ENCODE results near the gene KCNJ8.
"Not testable (repeated sequence)": the region's sequence is repeated elsewhere in the genome, so short reads cannot be mapped to it uniquely, and the experiment has no call there.

Gene KCNJ8

DNA sequence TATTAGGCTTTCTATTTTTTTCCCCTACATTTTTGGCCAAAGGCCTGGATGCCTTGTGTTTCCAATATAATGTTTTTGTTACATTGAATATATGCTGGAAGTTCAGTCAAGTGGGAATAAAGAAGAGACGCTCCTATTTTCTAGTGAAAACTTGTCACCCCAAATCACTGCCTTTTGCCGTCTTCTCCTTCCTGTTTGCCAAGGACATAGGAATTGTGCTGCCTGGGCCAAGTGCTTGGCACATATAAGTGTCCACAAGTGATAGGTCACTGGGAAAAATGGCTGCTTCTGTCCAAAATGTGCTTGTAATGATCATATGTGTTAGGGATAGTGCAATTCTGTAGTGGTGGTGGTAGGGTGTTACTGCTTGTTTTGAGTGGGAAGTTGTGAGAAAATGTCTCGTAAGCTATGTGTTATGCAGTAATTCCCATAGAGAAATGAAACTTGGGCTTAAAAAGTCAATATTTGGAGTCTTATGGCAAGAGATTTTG, 11.6 kb upstream of the KCNJ8 start:
- no peak for DNase-seq (ENCODE audit: low read depth in 2 of 2)

GRCh38 chr12:21782723-21783122, 8.2 kb upstream of the KCNJ8 start:
- DNase-seq (ENCODE audit: low read depth in 2 of 2) = not testable (repeated sequence)

DNA sequence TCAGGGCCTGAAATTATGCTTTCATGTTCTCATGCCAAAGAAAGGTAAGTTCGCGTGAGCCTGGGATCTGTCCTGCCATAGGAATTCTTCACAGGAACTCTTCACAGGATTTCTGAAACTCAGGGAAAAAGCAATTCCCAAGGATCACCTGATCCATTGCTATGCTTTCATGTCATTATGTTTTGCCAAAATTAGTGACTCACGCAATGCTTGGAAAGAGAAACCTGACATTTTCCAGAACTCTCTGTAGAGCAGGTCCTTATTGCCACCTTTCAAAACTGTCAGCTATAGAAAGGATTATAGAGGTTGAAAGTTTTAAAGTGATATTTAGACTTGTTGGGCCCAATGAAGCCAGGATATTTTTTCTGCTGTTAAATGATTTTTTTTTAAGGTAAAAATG, 6.3 kb upstream of the KCNJ8 start:
- no peak for DNase-seq (ENCODE audit: low read depth in 2 of 2)

- no peak for DNase-seq (ENCODE audit: low read depth in 2 of 2)
These were observed 1.7 kb upstream of the KCNJ8 start for GRCh38 chr12:21776175-21776574.

DNA sequence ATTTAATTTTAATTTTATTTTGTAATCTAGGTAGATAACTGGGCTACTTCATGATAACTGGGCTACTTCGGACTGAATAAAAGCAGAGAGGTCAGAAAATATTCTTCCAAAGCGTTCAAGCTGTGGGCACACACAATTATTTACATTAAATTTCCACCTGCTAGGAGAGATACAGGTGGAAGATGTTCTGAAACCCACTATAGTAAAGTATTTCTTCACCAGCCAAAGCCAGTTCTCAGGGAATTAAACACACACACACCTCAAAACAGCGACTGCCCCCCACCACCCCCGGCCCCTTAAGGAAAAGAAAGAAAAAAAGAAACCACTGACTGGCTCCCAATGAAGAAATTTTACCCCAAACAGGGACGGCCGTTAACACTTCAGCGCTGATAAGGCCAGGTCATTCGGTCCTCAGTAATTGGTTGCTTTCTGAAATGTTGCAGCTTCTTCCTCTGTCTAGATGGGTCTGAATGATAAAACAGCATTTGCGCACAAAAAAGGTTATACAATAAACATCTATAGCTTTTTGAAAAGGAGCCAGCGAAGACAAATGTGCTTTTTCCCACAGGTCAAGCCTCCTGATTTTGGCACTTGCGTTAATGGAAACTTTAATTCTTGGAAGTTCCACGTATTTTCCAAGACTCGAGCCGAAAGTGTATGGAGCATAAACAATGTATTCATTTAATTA, 771 bp upstream of the KCNJ8 start:
- no peak for DNase-seq (ENCODE audit: low read depth in 2 of 2)

- DNase-seq (ENCODE audit: low read depth in 2 of 2) = no peak
These were observed 700 bp downstream of the KCNJ8 start for GRCh38 chr12:21773806-21774205.

- no peak for DNase-seq (ENCODE audit: low read depth in 2 of 2)
These were observed 1.2 kb downstream of the KCNJ8 start for GRCh38 chr12:21773263-21773741.

DNA sequence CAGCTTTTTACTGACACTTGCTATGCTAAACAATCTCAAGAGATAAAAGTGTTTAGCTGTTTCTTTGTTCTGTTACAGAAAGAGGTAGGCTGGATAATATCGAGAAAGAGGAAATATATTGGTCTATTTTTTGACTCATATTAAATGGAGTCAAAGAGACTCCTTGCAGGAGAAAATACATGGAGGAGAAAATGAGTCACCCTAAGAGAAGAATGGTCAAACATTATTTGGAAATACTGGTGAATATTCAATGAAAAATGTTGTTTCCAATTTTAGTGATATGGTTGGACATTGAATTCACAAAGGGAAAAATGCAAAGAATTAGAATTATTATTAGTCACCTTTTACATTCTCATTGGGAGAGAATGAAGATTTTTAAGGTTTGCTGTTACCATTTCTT, 3.2 kb downstream of the KCNJ8 start:
- DNase-seq (ENCODE audit: low read depth in 2 of 2) = no peak

DNA sequence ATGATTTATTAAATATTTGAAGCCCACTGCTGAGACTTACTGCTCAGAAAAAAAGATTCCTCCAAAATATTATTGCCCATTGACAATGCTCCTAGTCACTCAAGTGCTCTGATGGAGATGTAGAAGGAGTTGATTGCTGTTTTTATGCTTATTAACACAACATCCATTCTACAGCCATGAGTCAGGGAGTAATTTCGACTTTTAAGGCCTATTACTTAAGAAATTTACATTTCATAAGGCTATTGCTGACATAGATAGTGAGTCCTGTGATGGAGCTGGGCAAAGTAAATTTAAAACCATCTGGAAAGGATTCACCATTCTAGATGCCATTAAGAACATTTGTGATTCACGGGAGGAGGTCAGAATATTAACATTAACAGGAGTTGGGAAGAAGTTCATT, 5.2 kb downstream of the KCNJ8 start:
- no peak for DNase-seq (ENCODE audit: low read depth in 2 of 2)

GRCh38 chr12:21766403-21766802, 8.1 kb downstream of the KCNJ8 start:
- DNase-seq (ENCODE audit: low read depth in 2 of 2) = no peak

- no peak for DNase-seq (ENCODE audit: low read depth in 2 of 2)
These were observed 9.6 kb downstream of the KCNJ8 start for GRCh38 chr12:21764950-21765349.

GRCh38 chr12:21764065-21764464, 10.4 kb downstream of the KCNJ8 start:
- DNase-seq (ENCODE audit: low read depth in 2 of 2) = no peak

DNA sequence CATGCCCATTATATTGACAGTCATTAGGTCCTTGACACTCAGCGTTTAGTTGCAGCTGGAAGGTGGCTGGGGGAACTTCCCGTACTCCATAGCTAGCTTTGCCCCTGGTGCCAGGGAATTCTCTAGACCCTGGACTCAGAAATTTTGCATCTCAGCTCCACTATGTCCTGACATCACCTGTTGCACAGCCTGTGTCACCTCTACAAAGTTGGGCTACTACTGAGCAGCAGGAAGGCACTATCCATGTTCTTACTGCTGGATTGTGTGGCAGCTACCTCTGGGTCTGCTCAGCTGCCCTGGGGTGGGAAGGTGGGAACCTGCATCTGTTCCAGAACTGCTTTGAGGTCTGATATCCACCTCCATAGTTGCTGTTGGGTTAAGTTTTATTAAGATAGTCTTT, 11.0 kb downstream of the KCNJ8 start:
- no peak for DNase-seq (ENCODE audit: low read depth in 2 of 2)

DNA sequence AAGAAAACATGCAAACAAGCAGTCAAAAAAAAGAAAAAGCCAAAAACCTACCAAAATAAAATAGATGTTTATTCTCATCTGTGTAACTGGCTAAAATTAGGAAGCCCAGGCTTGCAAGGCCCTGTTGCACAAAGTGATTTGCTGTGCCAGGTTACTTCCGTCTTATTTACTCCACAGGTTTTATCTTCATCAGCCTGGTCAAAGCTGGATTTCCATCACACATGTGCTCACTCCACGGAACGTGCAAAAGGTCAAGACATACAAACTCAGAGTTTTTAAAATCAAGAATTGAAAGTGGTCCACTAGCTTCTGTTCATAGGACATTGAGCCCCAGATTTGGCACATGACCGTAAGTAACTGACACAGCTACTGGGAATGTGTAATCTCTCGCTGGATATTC, 14.8 kb downstream of the KCNJ8 start:
- DNase-seq (ENCODE audit: low read depth in 2 of 2) = no peak

DNA sequence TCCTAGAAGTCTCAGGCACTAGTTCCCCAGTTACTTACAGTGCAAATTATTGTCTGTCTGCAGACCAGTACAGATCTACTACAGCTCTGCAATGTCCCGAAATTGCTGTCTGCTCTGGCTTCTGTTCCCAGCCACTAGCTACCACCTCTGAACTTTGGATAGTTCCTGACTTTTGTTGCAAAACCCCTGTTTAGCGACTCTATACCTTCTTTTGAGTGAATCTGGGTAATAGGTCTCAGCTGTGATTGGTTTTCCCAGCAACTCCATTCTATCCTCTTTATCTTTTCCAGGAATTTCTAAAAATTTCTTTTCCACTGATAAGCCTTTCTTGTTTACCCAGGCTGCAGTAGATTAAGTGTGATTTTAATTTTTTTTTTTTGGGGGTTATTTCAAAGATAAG, 16.8 kb downstream of the KCNJ8 start:
- no peak for DNase-seq (ENCODE audit: low read depth in 2 of 2)

- no peak for DNase-seq (ENCODE audit: low read depth in 2 of 2)
These were observed 17.8 kb downstream of the KCNJ8 start for GRCh38 chr12:21756699-21757098.

GRCh38 chr12:21751517-21751916, 23.0 kb downstream of the KCNJ8 start:
- no peak for DNase-seq (ENCODE audit: low read depth in 2 of 2)

GRCh38 chr12:21745258-21745657, 29.2 kb downstream of the KCNJ8 start:
- no peak for DNase-seq (ENCODE audit: low read depth in 2 of 2)

DNA sequence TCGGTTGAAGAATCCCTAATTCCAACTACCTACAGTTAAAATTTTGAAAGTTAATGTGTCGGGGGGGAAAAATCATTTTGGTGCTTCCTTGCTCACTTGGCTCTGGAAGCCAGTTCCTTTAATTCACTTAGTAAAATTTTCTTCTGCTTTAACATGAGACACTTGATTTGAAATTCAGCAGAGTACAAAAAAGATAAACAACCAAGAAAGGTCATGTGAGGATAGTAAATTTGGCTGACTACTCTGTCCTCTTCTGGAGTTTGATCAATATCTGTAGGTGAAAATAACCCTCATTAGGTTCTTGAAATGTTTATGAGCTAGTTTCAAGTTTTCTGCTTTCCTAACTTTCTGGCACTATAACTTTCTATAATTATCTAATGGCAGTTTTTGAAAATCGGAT, 43.4 kb downstream of the KCNJ8 start:
- no peak for DNase-seq (ENCODE audit: low read depth in 2 of 2)

DNA sequence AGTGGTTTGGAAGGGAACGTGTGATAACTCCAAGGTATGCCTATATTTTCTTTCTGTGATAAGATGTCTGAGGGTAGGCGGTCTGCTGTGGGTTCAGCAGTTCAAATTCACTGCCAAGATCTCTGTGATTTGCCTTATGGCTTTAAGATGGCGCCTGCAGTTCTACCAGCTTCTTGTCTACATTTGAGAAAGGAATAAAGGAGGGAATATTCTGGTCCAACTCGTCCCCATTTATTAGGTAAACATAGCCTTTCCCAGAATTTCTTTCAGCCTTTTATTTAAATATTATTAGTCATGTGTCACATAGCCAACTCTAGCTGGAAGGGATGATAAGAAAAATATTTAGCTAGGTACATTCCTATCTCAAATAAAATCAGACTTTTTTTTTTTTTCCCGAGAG, 48.8 kb downstream of the KCNJ8 start:
- DNase-seq (ENCODE audit: low read depth in 2 of 2) = no peak

GRCh38 chr12:21718944-21719650, 55.4 kb downstream of the KCNJ8 start:
- DNase-seq (ENCODE audit: low read depth in 2 of 2) = no peak

- DNase-seq (ENCODE audit: low read depth in 2 of 2) = no peak
These were observed 56.1 kb downstream of the KCNJ8 start for GRCh38 chr12:21718403-21718802.

DNA sequence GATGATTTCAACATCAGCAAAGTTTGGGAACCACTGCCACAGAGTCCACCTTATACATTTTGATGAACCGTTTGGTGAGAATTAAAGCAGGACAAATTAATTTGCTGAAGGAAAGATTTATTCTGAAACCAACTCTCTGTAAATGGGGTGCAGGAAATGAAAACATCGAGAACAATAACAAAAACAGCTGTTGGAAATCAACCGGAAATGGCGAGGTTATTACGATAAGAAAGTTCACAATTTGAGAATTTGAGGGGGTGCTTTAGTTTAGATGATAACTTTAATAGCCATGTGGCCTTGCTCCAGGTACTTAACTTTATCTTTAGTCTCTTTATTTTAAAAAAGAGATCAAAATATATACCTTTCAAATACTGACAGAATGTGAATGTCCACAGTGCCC, 56.7 kb downstream of the KCNJ8 start:
- DNase-seq (ENCODE audit: low read depth in 2 of 2) = no peak
